Type B pancreatic cell (in vitro differentiated cells): ENCODE measurements around the gene A3GALT2. TPM values are rescaled to one million over a fixed set of nuclear protein-coding genes. Genes with fewer than 3 reads are reported as not detected.

Experiments used
- DNase-seq: peaks from one replicate; pipeline ENCODE4 v3.0.0; 2021; ENCODE audit warnings: mixed read lengths; ENCODE audit not compliant: unreplicated experiment; ENCODE audit errors: extremely low spot score
- H3K27ac Mint-ChIP-seq: 2 replicates; pipeline ENCODE4 v1.8.0; 2021; ENCODE audit warnings: mild to moderate bottlenecking, mixed read lengths
- H3K27me3 Mint-ChIP-seq: 2 replicates; pipeline ENCODE4 v1.8.0; 2021; ENCODE audit warnings: mixed read lengths
- H3K36me3 Mint-ChIP-seq: 2 replicates; pipeline ENCODE4 v1.8.0; 2021; ENCODE audit warnings: mixed read lengths
- H3K4me1 Mint-ChIP-seq: one replicate; pipeline ENCODE4 v1.8.0; 2021; ENCODE audit warnings: mixed read lengths; ENCODE audit not compliant: unreplicated experiment
- H3K4me3 Mint-ChIP-seq: 2 replicates; pipeline ENCODE4 v1.8.0; 2021; ENCODE audit warnings: mild to moderate bottlenecking, mixed read lengths
- H3K9me3 Mint-ChIP-seq: 2 replicates; pipeline ENCODE4 v1.8.0; 2021; ENCODE audit warnings: mixed read lengths
- total RNA-seq: library from RNA; stranded (reverse); gene quantifications from 2 replicates; pipeline ENCODE4 v1.2.1, GENCODE V29; 2021; ENCODE audit warnings: low replicate concordance
- TF ChIP-seq, protein P1 (sequence below): fragments of 200-600 bp; sonication (generic); conservative IDR thresholded peaks from 2 replicates; pipeline ENCODE4 v1.5.0; 2021; ENCODE audit warnings: antibody characterized with exemption, mild to moderate bottlenecking

Gene A3GALT2
- total RNA-seq, 1 donor from 2014 or later = 0.29 TPM

DNA sequence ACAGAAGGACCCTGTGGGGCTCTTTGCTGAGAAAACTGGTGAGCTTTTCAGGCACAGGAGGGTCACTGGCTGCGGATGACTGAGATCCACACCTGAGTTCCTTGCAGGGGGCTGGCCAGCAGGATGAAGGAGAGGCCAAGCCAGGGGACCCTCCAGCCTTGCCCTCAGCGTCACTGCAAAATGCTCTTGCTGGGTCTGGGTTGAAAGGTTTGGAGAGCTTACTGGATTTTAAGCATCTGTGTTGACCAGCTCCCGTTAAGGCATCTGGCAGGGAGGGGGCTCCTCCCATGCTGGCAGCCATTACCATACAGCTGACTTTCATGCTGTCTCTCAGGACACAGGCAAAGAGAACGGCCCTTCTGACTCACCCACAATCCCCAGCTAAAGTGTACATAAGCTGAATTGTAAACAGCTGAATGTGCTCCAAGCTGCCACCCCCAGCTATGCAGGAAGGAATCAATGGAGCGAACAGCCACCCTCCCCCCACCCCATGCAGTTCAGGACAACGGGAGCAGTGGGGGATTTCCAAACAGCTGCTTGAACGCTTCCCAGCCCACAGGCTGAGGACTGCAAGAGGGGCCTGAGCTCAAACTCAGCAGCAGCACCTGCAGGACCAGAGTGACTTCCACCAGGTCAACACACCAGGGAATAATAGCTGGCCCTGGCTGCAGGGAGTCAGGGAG lies 21.3 kb upstream of the A3GALT2 start:
- peak overlapping the region; percentile 69 for H3K4me3 Mint-ChIP-seq
- H3K36me3 Mint-ChIP-seq = peaks cover 19% of the 10 kb centered on the region
- DNase-seq = no peak
- peak overlapping the region; percentile 70 for H3K27ac Mint-ChIP-seq
- no peaks in the 10 kb centered on the region for H3K27me3 Mint-ChIP-seq
- TF ChIP-seq, protein P1, sequence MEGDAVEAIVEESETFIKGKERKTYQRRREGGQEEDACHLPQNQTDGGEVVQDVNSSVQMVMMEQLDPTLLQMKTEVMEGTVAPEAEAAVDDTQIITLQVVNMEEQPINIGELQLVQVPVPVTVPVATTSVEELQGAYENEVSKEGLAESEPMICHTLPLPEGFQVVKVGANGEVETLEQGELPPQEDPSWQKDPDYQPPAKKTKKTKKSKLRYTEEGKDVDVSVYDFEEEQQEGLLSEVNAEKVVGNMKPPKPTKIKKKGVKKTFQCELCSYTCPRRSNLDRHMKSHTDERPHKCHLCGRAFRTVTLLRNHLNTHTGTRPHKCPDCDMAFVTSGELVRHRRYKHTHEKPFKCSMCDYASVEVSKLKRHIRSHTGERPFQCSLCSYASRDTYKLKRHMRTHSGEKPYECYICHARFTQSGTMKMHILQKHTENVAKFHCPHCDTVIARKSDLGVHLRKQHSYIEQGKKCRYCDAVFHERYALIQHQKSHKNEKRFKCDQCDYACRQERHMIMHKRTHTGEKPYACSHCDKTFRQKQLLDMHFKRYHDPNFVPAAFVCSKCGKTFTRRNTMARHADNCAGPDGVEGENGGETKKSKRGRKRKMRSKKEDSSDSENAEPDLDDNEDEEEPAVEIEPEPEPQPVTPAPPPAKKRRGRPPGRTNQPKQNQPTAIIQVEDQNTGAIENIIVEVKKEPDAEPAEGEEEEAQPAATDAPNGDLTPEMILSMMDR = no peak
- no peaks in the 10 kb centered on the region for H3K9me3 Mint-ChIP-seq
- peaks cover 75% of the 10 kb centered on the region for H3K4me1 Mint-ChIP-seq

DNA sequence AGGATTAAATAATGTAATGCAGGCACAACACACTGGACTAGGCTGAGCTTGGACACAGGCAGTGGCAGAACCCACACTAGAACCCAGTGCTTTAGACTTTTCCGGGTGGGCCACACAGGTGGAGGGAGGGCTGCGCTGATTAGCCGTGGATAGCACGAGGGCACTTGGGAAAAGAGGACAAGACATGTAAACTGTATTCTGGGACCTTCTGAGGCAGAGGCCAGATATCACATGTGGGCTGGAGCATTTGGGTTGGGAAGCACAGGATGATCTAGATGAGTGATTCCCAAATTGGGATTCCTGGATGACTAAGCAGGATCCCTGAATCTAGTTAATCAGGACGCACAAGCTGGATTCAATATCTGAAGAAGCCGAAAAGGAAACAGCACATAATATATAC lies 20.3 kb upstream of the A3GALT2 start:
- Mint-ChIP-seq H3K27ac (peak overlapping the region; percentile 71), H3K9me3 (no peaks in the 10 kb centered on the region), H3K4me1 (peaks cover 73% of the 10 kb centered on the region), H3K27me3 (no peaks in the 10 kb centered on the region), H3K36me3 (peaks cover 10% of the 10 kb centered on the region), H3K4me3 (peak overlapping the region; percentile 37)
- TF ChIP-seq, protein P1 = no peak
- no peak for DNase-seq

DNA sequence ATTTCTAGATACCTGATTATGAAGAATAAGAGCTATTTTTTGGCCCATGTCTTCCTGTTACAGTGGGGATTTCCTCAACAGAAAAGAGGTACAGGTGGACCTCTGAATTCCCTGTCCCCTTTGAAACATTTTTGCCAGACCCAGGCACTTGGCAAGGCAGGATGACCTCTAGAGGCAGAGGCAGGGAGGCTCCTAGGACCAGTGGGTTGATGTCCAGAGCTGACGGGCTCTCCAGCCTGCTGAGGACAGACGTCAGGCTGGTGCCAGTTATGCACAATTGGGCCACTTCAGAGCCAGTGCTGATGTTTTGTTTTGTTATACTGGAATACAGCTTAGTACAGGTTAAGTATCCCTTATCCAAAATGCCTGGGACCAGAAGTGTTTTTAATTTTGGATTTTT lies 18.5 kb upstream of the A3GALT2 start:
- DNase-seq = no peak
- H3K4me1 Mint-ChIP-seq = peaks cover 72% of the 10 kb centered on the region
- H3K4me3 Mint-ChIP-seq = peak overlapping the region; percentile 71

DNA sequence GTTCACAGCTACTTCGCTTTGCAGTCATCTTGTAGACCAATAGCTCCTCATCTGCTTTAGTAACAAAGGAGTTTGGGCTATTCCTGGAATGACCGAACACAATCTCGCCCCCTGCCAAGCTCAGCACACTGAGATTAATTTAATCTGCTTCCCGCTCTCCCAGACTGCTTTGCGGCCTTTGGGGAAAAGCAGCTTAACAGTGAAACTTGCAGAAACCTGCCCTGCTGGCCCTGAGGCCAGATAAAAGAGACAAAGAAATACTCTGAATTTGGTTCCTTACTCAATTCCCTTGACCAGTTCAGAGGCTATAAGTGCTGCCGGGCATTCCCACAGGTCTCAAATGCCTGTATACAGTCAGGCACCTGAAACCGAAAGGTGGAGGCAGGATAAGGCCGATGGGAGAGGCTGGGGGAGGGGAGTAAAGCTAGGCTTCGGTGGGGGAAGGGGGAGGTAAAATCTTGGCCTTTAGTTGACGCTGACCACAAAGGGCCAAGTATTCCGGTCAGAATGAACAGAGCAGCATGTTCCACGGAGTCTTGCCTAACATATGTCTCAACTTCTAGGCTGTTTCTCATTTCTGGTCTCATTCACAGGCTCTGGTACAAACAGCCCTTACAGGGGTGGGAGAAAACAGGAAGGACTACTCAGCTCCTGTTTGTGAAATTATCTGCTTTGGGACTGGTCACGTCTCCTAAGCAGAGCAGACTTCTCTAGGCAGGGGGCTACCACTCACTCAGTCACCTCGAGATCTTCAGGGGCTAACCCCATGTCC lies 17.7 kb upstream of the A3GALT2 start:
- TF ChIP-seq, protein P1 = no peak
- Mint-ChIP-seq H3K27ac (peak overlapping the region; percentile 93), H3K36me3 (peaks cover 16% of the 10 kb centered on the region), H3K27me3 (no peaks in the 10 kb centered on the region), H3K4me3 (peak overlapping the region; percentile 71), H3K4me1 (peaks cover 65% of the 10 kb centered on the region), H3K9me3 (no peaks in the 10 kb centered on the region)
- DNase-seq = no peak

More for the DNA sequence above, 18.5 kb upstream of the A3GALT2 start:
- Mint-ChIP-seq H3K36me3 (peaks cover 11% of the 10 kb centered on the region), H3K27ac (peak overlapping the region; percentile 93), H3K9me3 (no peaks in the 10 kb centered on the region), H3K27me3 (no peaks in the 10 kb centered on the region)
- TF ChIP-seq, protein P1 = no peak

DNA sequence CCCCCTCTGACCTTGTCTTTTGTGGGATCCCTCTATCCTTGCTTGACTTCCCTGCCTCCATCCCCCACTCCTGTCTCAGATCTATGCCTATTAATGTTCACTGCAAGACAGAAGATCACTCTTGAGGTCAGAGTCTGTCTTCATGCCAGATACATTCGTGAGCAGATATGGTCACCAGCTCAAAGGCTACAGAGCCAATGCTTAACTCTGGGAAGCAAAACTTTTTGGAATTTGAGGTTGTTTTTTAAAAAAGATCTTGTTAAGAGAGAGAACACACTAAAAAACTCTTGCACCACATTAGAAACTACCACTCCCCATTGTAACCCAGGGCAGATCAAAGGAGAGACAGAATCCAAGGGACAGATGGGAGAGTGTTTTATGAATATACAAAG lies 17.1 kb upstream of the A3GALT2 start:
- peak overlapping the region; percentile 93 for H3K27ac Mint-ChIP-seq
- DNase-seq = no peak
- peaks cover 63% of the 10 kb centered on the region for H3K4me1 Mint-ChIP-seq
- TF ChIP-seq, protein P1 = no peak
- H3K9me3 Mint-ChIP-seq = no peaks in the 10 kb centered on the region
- H3K4me3 Mint-ChIP-seq = peak overlapping the region; percentile 71
- H3K36me3 Mint-ChIP-seq = peaks cover 16% of the 10 kb centered on the region
- no peaks in the 10 kb centered on the region for H3K27me3 Mint-ChIP-seq
